Activated CD8-positive, alpha-beta T cell treated with anti-CD3 and anti-CD28 coated beads for 36 hours (primary cell): ENCODE measurements around the gene ARHGAP10. TPM values are rescaled to one million over a fixed set of nuclear protein-coding genes. Genes with fewer than 3 reads are reported as not detected.

Experiments used
- ATAC-seq: fragments of 200-7000 bp; cut with Tn5 transposase; one replicate; pipeline ENCODE4 v1.10.0; 2021; ENCODE audit warnings: mild to moderate bottlenecking, moderate library complexity
- CTCF ChIA-PET: fragments of 350-600 bp; sonication (Branson Sonifier 250); formaldehyde crosslinking; loops from one replicate; lab custom pipeline; 2021; ENCODE audit warnings: antibody characterized with exemption; lab: Charles Lee
- POLR2A ChIA-PET: fragments of 350-600 bp; sonication (Branson Sonifier 250); formaldehyde crosslinking; loops from one replicate; lab custom pipeline; 2021; ENCODE audit warnings: antibody characterized with exemption; lab: Charles Lee
- DNase-seq: peaks from one replicate; pipeline ENCODE4 v3.0.0-alpha.2; 2020
- H3K27ac Mint-ChIP-seq: one replicate; pipeline ENCODE4 v1.8.0; 2021; ENCODE audit warnings: mild to moderate bottlenecking, mixed read lengths
- H3K27me3 Mint-ChIP-seq: one replicate; pipeline ENCODE4 v1.8.0; 2021; ENCODE audit warnings: mixed read lengths
- H3K36me3 Mint-ChIP-seq: one replicate; pipeline ENCODE4 v1.8.0; 2021; ENCODE audit warnings: low read depth, mixed read lengths
- H3K4me1 Mint-ChIP-seq: one replicate; pipeline ENCODE4 v1.8.0; 2021; ENCODE audit warnings: low read depth, mixed read lengths
- H3K4me3 Mint-ChIP-seq: one replicate; pipeline ENCODE4 v1.8.0; 2021; ENCODE audit warnings: mild to moderate bottlenecking, moderate library complexity, mixed read lengths
- H3K9me3 Mint-ChIP-seq: one replicate; pipeline ENCODE4 v1.8.0; 2021; ENCODE audit warnings: mixed read lengths
- CTCF ChIP-seq: fragments of 200-600 bp; IDR thresholded peaks from one replicate; pipeline ENCODE4 v1.8.0; 2022; ENCODE audit warnings: antibody characterized with exemption, mild to moderate bottlenecking
- intact Hi-C: fragments of 100-400 bp; cut with micrococcal nuclease; formaldehyde crosslinking; loops from one replicate; pipeline ENCODE4 v1.10.0; 2022
- total RNA-seq, 2 experiments: library from RNA; stranded (reverse); gene quantifications; one replicate each; pipeline ENCODE4 v1.2.3, GENCODE V29; 2021

Gene ARHGAP10
- total RNA-seq, 2 experiments from 2014 or later, result 4.0 to 5.1 TPM

GRCh38 chr4:148057516-148057915 is 325.6 kb downstream of the ARHGAP10 start:
- Mint-ChIP-seq H3K27ac (peak overlapping the region; percentile 47), H3K4me3 (no peak overlapping the region), H3K9me3 (no peaks in the 10 kb centered on the region), H3K4me1 (peaks cover 88% of the 10 kb centered on the region), H3K27me3 (no peaks in the 10 kb centered on the region), H3K36me3 (peaks cover 3% of the 10 kb centered on the region)
- POLR2A ChIA-PET, result no interaction called here
- DNase-seq (no peak), ATAC-seq (no peak)
- intact Hi-C loops, result loop anchor here (5.0 kb wide), 1 partner anchor 385 kb away; the partner anchor contains the start of gene NR3C2
- CTCF ChIA-PET, result interaction anchor here (1.0 to 1.9 kb wide), 9 partner anchors 12 to 620 kb away, joined by 3 to 12 read pairs (median 3); no protein-coding TSS in a partner anchor
- no peak for TF ChIP-seq CTCF

- CTCF ChIA-PET, result interaction anchor here (1.9 kb wide), 1 partner anchor 13 kb away, joined by 12 read pairs; no protein-coding TSS in a partner anchor
- POLR2A ChIA-PET, result interaction anchor here (1.2 kb wide), 1 partner anchor 385 kb away, joined by 3 read pairs; the partner anchor contains the start of gene NR3C2
- Mint-ChIP-seq H3K27me3 (no peaks in the 10 kb centered on the region), H3K9me3 (no peaks in the 10 kb centered on the region), H3K4me1 (peaks cover 81% of the 10 kb centered on the region), H3K4me3 (no peak overlapping the region), H3K36me3 (peaks cover 3% of the 10 kb centered on the region), H3K27ac (peak overlapping the region; percentile 23)
- intact Hi-C loops, result loop anchor here (5.0 kb wide), 1 partner anchor 384 kb away; the partner anchor contains the start of gene NR3C2
- no peak for DNase-seq
- no peak for TF ChIP-seq CTCF
- ATAC-seq, result no peak
Measured at GRCh38 chr4:148057984-148058859, 326.3 kb downstream of the ARHGAP10 start.

DNA sequence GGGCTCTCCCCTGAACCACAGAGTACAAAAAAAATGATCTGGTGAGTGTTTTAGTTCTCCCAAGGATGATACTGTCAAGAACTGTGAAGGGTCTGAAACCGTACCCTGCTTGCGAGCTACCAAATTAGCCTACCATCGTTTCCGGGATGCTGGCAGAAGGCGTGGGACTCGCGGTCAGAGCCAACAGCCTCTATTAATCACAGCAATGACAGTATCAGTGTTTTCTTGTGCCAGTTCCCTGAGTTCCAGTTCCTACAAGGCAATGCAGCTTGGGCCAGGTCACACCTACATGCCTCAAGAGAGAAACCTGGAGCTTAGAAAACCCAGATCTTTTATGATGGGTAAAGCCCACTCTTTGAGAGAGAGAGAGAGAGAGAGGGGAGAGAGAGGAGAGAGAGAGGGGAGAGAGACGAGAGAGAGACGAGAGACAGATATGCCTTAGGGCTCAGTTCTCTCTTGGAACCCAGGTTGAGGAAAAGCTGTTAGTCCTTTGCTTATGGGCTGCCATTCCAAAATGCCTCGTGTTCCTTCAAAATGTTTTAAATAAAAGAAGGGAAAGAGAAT is 327.8 kb downstream of the ARHGAP10 start:
- H3K36me3 Mint-ChIP-seq, result peaks cover 5% of the 10 kb centered on the region
- H3K9me3 Mint-ChIP-seq, result no peaks in the 10 kb centered on the region
- intact Hi-C loops, result loop anchor here (5.0 kb wide), 1 partner anchor 383 kb away; the partner anchor contains the start of gene NR3C2
- peak overlapping the region; percentile 75 for H3K27ac Mint-ChIP-seq
- no peak for TF ChIP-seq CTCF
- ChIA-PET POLR2A (interaction anchor here (1.2 kb wide), 2 partner anchors 59 to 383 kb away, joined by 3 to 4 read pairs; partner anchors contain the start of gene NR3C2), CTCF (interaction anchor here (0.6 to 1.6 kb wide), 3 partner anchors 15 to 193 kb away, joined by 3 read pairs; no protein-coding TSS in a partner anchor)
- no peak for ATAC-seq
- H3K4me3 Mint-ChIP-seq, result peak overlapping the region; percentile 37
- no peaks in the 10 kb centered on the region for H3K27me3 Mint-ChIP-seq
- H3K4me1 Mint-ChIP-seq, result peaks cover 66% of the 10 kb centered on the region
- peak; percentile 48 for DNase-seq

DNA sequence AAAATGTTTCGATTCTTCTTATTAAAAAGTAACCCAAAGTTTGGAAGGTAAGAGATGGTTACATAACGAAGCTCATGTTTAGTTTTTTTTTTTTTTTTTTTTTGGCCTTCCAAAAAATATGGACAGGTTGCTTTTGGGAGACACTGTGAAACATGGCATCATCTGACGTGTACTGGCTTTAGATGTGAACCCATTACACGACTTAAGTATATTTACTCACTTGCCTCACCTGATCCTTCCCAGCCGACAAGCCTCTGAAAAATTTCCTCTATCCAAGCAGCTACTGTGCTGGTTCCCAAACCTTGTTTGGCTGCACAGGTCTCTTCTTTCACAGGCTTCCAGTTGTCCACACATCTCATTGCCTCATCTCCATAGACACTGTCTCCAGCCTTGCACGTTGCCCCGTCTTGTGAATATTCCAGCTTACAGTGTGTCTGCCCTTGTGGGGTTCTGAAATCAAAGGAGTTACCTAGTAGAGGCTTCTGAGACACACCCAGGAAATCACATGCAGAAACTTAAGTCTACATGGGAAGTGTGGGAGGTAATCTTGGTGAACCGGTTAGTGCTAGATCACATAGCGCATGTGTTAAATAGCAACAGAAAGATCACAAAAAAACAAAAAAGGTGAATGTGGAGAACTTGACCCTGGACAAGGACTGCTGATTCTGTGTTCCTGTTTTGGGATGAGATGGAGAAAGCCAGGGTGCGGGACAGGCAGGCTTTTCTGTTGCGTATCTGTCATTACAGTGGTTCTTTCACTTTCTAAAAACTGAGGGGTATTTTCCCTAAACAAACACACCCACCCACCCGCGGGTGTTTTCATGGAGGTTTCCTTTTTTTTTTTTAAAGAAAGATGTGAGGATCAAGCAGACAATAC is 328.6 kb downstream of the ARHGAP10 start:
- H3K4me1 Mint-ChIP-seq, result peaks cover 59% of the 10 kb centered on the region

More for the DNA sequence above, 328.6 kb downstream of the ARHGAP10 start:
- intact Hi-C loops, result no loop called here
- ChIA-PET POLR2A (interaction anchor here (1.2 kb wide), 1 partner anchor 58 kb away, joined by 4 read pairs; no protein-coding TSS in a partner anchor), CTCF (interaction anchor here (1.6 kb wide), 1 partner anchor 16 kb away, joined by 3 read pairs; no protein-coding TSS in a partner anchor)
- ATAC-seq, result peak; percentile 40
- no peak for TF ChIP-seq CTCF
- peak; percentile 51 for DNase-seq
- Mint-ChIP-seq H3K36me3 (peaks cover 6% of the 10 kb centered on the region), H3K4me3 (peak overlapping the region; percentile 70), H3K27ac (peak overlapping the region; percentile 91), H3K27me3 (no peaks in the 10 kb centered on the region), H3K9me3 (no peaks in the 10 kb centered on the region)
